NCI-H2029 treated with DMSO at 0.1 percent for 48 hours (cell line): ENCODE data around the gene CCR5.
"Not testable (repeated sequence)": the region's sequence is repeated elsewhere in the genome, so short reads cannot be mapped to it uniquely, and the experiment has no call there.

Experiments
- DNase-seq: peaks from one replicate; lab custom pipeline; 2025; lab: John Stamatoyannopoulos, UW

Gene CCR5

DNA sequence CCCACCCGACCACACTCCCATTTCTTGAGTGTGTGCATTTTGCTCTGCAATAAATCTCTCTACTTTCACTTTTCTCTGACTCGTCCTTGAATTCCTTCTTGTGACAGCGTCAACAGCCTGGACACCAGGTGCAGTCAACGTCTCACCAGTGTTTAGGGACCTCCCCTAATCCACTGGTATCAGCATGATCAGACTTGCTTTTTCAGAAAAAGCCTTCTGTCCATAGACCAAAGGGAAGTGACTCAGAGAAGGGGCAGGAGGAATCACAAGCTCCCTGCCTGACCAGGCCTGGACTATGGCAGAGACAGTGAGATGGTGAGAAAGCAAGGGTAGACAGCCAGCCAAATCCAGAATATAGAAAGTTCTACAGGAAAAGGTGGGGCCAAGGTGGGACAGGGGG, 15.5 kb downstream of the CCR5 start:
- no peak for DNase-seq

DNA sequence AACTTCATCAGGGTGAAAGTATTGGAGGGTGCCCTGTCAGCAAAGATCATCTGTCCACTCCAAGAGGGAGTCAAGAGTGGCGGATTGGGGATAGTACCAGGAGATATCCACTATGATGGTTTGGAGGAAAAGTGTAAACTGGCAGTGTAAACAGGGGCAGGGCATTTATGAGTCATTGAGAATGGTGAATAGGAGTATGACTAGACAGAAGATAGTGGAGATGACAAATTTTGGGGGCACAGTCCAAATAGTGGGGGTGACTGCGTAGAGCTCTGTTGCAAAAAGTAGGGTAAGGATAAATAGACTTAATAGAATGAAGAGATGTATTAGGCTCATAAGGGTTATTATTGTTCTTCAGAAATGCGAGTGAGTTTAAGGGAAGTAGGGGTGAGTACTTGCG, 18.1 kb downstream of the CCR5 start:
- not testable (repeated sequence) for DNase-seq

DNA sequence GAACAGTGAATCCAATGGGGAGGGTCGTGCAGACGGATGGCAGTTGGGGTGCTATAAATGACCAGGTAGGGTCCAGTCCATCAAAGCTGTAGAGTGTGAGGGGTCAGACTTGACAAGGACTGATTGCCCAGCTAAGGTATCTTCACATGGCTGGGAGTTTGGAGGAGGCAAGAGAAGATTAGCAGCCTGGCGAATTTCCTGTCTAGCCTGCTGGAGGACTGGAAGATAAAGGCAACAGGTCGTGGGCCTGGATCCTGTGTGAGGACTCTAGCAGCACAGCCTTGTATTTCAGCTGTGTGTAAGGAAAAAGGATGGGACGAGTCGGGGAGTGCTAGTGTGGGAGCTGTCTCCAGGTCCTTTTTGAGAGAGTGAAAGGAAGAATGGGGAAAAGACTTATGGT, 18.6 kb downstream of the CCR5 start:
- DNase-seq = no peak

GRCh38 chr3:46391526-46391925, 20.8 kb downstream of the CCR5 start:
- DNase-seq = not testable (repeated sequence)

DNA sequence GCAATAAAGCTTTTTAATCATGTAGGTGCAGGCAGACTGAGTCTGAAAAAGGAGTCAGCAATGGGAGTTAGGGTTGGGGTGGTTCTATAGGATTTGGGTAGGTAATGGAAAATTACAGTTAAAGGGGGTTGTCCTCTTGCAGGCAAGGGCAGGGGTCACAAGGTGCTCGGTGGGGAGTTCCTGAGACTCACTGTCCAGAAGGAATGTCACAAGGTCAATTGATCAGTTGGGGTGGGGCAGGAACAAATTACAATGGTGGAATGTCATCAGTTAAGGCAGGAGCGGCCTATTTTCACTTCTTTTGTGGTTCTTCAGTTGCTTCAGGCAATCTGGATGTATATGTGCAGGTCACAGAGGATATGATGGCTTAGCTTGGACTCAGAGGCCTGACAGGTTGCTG, 22.3 kb downstream of the CCR5 start:
- no peak for DNase-seq

DNA sequence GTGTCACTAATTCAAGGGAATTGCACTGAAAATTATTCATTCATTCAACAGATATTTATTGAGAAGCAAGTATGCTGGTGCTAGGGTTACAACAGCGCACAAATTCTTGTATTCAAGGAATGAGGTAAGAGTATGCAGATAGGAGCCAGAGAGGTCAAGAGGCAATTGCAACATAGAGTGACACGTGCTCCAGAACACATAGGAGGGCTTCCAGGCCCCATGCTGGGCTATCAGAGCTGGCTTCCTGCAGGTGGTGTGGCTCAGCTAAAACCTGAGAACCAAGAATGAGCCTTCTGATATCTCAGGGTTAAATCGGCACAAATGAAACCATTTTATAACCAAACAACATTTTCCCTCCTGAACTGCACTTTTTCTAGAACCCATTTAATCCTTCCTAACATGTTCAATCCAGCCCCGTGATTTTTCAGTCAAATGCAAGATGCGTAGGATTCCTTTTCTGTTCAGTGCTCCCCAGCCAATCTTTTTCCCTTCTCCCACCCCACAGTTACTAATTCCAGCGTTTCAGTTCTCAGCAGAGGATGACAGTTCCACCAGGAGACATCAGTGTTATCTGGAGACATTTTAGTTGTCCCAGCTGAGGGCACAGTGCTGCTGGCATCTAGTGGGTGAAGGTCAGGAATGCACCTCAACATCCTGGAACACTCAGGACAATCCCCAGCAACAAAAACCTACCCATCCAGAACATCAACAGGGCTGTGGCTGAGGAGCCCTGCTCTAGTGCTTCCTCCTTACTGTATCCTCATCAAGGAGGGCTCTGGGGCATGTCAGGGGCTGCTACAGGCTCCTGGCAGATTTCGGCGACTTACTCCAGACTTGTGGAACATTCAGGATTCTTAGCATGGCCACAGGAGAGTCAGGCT, 23.0 kb downstream of the CCR5 start:
- DNase-seq = peak; percentile 63

- no peak for DNase-seq
Measured at GRCh38 chr3:46395210-46395661, 24.5 kb downstream of the CCR5 start.

DNA sequence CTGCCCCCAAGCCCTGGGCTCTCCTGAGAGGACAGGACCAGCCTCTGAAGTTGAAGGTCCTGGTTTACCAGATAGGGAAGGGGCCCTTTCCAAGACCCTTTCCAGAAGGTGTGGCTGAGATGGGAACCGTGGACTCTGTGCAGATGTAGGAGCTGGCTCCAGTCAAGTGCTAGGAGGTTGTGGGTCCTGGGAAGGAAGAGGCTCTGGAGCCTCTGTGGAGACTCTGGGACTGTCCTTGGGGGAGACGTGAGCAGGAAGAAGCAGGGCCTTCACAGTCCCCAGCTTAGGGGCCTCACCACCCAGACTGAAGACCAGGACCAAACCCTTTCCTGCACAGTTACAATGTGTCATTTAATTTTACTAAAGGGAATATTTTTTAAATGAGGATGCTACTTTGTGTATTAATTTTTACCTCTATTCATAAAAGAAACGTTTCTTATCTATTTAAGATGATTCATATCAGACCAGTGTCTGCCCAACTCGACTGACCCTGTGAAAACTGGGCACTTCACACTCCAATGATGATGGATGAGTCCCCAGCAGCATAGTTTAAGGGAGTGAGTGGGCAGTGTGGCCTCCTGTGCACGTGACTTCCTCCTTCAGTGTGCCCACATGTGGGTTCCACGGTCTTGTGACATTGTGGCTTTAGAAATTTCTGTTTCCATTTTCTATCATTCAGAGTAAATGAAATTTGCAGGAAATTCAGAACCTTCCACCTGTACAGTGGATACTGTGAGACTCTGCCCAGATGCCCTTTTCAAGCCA, 25.2 kb downstream of the CCR5 start:
- DNase-seq = no peak

GRCh38 chr3:46397111-46397510, 26.4 kb downstream of the CCR5 start:
- no peak for DNase-seq

- no peak for DNase-seq
Measured at GRCh38 chr3:46398186-46398955, 27.6 kb downstream of the CCR5 start.

- no peak for DNase-seq
Measured at GRCh38 chr3:46399098-46399497, 28.4 kb downstream of the CCR5 start.

GRCh38 chr3:46399557-46399956, 28.8 kb downstream of the CCR5 start:
- no peak for DNase-seq

DNA sequence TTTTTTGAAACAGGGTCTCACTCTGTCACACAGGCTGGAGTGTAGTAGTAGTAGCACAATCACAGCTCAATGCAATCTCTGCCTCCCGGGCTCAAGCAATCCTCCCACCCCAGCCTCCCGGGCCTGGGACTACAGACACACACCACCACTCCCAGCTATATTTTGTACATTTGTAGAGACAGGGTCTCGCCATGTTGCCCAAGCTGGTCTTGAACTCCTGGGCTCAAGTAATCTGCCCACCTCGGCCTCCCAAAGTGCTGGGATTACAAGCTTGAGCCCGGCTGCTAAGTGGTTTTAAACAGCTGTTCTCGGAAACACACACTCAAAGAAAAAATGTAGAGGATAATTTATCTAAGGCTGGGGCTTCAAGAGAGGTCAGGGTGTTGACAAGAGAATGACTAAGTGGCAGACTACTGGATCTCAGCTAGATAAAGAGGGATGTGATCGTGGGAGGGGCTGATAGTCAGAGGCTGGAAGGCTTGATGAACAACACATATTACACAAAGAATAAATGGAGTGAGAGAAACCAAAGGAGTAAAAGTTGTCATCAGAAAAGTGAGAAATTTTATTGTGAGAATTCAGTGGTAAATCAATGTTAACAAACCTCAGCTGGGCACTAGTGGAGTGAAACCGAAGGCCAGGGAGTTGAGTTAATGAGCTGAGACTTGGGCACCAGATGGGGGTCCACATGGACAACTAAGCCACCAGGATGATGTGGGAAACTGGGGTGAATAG, 29.4 kb downstream of the CCR5 start:
- DNase-seq = no peak

GRCh38 chr3:46400846-46401245, 30.1 kb downstream of the CCR5 start:
- no peak for DNase-seq

DNA sequence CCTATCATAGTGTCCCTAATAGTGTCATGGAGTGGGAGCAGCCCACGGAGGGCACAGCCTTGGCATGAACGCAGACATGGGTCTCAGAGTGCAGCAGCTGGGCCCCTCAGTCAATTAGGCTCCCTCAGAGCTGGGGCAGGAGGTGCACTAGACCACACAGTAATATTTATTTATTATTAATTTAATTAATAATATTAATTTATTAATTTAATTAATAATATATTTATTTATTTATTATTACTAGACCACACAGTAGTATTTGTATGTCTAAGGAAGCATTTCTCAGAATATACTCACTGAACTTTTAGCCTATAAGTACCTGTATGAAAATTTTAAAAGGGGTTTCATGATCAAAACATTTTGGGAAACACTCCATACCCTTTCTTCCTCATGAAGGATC, 30.8 kb downstream of the CCR5 start:
- DNase-seq = no peak

- DNase-seq = not testable (repeated sequence)
Measured at GRCh38 chr3:46402902-46403301, 32.2 kb downstream of the CCR5 start.

- DNase-seq = peak; percentile 74
Measured at GRCh38 chr3:46405301-46406019, 34.7 kb downstream of the CCR5 start.

- DNase-seq = no peak
Measured at GRCh38 chr3:46406443-46406787, 35.7 kb downstream of the CCR5 start.

GRCh38 chr3:46406788-46407611, 36.3 kb downstream of the CCR5 start, which contains the start of the genes CCR5AS and CCRL2:
TSS of gene CCR5AS (minus strand) at chr3:46407066.
TSS of gene CCRL2 (plus strand) at chr3:46407259. CDS start at chr3:46408080, 821 bp downstream.
- DNase-seq = no peak

DNA sequence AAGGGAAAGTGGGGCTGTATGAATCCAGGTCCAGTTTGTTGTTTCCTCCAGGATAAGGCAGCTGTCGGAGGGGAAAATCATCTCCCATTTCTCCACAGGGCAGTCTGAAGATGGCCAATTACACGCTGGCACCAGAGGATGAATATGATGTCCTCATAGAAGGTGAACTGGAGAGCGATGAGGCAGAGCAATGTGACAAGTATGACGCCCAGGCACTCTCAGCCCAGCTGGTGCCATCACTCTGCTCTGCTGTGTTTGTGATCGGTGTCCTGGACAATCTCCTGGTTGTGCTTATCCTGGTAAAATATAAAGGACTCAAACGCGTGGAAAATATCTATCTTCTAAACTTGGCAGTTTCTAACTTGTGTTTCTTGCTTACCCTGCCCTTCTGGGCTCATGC, 37.2 kb downstream of the CCR5 start:
- no peak for DNase-seq
